Globus pallidus (tissue), 1 donor: ENCODE data around the gene UTP20.
"Not testable (repeated sequence)": the region's sequence is repeated elsewhere in the genome, so short reads cannot be mapped to it uniquely, and the experiment has no call there.

Source experiments
- DNase-seq: peaks from one replicate; pipeline ENCODE4 v3.0.0-alpha.2; 2015; ENCODE audit warnings: low spot score

The UTP20 gene

DNA sequence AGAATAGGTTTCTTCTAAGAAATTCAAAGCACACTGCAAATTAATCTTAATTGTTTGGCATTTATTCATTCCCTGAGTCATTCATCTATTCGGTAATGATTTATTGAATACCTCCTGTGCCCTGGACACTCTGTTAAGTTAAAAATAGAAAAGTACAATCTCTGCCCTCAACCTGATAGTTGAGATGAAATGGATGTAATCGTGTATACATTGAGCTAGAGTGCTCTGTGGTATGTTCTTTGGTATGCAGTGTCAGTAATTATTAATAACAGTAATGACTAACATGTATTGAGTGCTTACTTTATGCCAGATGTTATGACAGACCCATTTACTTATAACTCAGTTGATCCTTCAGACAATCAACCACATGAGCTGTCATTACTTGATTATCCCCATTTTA lies 47.6 kb downstream of the UTP20 start:
- no peak for DNase-seq

DNA sequence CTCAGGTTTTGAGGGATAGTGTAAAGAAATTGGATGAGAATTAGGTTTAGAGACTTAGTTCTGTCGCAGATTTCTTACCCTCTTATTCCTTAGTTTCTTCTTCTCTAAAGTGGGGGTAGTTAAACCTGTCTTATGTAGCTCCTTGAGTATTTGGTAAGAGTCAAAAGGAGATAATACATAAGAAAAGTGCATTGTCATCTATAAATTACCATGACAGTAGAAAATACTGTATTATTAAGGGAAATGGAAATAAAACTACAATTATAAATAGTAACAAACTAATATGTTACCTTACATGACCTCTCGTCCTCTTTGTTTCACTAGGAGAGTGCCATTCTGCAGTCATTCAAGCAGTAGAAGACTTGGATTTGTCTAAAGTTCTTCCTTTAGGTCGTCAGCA lies 49.0 kb downstream of the UTP20 start:
- no peak for DNase-seq

DNA sequence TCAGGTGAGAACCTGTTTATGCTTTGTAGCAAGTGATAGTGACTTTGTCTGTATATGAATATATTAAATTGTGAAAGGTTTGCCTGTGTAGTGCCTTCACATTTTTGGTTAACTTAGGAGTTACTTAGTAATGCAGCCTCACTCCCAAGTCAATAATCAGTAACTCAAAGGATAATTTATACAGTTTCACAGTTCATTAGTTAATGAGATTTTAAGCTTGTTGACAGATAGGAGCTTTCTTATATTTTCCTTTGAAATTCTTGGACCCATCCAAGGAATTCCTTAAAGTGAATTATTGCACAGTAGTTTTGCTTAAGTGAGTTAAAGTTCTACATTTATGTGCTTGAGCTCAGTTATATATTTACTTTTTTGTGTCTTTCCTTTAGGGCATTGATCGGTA lies 50.7 kb downstream of the UTP20 start:
- no peak for DNase-seq

DNA sequence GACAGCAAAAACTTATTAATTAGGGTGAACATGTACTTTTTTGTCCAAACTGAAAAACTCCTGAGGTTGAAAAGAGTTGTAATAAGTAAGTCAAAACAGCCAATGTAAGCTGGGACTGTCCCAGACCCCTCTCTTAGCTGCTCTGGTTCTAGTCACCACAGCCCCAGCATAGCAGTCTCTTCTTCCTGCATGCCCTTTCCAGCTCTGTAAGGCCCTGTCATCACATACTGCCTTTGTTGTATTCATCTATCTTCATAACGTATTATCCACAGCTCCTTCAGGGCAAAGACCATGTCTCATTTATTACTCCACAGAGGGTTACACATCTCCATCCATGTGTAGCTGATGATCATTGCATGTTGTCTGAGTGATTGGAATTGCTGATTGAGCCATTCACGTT lies 56.5 kb downstream of the UTP20 start:
- DNase-seq, result no peak

DNA sequence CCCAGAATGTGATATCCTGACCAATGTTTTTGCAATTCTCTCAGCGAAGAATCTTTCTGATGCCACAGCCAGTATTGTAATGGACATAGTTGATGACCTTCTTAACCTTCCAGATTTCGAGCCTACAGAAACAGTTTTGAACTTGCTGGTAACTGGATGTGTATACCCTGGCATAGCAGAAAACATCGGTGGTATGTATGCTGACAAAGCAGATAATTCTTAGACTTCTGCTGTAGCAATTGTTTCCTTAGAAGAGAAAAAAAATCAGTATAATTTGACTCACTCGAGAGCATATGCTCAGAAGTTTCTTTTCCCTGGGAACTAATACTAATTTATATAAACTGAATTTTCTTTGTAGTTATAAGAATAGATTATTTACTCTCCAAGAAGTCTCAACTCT lies 58.2 kb downstream of the UTP20 start:
- DNase-seq, result no peak

DNA sequence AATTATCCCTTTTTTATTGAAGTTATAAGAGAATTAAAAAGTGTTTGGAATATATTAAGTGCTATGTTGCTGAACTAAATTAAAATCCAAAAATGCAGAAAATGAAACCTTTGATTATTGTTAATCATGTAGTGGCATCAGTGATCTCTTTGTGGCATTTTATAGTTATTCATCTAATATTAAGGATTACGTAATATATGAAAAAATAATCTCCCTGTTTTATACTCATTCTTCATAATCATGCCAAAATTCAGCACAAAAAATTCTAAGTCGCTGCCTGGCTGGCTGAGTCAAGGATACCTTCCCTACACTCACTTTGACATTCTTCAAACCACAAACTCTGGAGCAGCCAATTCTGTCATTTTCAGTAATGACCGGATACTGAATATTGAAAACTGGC lies 64.0 kb downstream of the UTP20 start:
- no peak for DNase-seq

DNA sequence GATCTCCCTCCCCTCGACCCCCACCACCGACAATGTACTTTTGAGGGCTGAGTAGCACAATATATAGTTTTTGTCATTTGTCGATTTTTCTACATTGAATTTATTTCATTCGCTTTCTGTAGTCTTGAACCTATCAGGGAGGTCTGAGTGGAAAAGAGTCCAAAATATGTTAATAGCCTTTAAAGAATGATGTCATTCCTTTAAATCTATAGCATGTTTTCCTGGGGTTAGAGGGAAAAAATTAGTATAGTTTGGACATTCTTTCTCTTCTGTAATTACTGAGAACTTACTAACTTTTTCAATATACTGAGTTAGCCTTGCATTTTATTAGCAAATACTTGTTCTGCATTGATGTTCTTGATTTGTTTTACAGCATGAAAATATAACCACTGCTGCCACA lies 71.8 kb downstream of the UTP20 start:
- DNase-seq, result no peak

DNA sequence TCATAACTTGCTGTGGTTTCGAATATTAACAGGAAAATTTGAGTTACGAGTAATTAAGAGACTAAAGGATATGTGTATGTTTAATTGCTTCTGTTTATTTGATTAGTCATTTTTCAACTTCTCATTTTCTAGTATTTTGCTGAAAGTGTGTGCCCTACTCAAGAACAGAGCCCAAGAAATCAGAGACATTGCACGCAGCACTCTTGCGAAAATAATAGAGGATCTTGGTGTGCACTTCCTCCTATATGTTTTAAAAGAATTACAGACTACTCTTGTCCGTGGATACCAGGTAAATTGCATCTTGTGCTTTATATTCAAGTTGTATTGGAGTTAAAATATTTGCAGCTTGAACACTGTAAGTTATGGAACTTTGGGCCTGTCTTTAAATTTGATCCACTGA lies 76.9 kb downstream of the UTP20 start:
- no peak for DNase-seq

DNA sequence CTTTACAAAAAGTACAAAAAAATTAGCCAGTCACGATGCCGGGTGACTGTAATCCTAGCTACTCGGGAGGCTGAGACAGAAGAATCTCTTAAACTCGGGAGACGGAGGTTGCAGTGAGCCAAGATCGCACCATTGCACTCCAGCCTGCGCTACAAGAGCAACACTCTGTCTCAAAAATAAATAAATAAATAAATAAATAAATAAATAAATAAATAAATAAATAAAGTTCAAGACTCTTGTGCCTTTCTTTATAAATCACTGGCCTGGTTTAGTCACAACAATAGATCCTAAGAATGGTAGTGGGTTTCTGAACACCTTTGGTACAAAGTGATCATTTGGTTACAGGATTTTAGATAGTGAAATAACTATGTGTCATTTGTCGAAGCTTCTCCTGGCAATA lies 81.5 kb downstream of the UTP20 start:
- no peak for DNase-seq

DNA sequence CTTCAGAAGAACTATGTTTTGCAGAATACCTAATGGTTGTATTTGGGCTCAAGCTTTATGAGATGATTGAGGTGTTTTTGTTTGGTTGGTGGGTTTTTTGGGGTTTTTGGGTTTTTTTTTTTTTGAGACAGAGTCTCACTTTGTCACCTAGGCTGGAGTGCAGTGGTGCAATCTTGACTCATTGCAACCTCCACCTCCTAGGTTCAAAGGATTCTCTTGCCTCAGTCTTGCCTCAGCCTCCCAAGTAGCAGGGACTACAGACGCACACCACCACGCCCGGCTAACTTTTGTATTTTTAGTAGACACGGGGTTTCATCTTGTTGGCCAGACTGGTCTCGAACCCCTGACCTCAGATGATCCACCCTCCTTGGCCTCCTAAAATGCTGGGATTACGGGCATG lies 88.1 kb downstream of the UTP20 start:
- DNase-seq, result no peak

DNA sequence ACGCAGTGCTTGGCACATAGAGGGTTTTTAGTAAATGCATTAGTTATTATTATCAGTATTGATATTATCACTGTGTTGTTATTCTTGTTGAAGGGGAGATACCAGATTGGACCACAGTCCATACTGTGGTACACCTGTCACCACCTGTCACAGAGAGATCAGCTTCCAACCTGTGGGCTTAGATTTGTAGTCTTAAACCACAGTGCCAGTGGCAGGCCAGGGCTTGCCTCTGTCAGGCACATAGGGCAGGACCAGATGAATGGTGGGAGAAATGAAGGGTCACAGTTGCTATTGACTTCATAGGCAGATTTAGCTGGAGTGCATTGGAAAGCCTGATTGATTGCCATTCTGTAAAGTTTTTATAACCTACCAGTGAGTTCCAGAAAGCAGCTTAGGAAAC lies 92.5 kb downstream of the UTP20 start:
- DNase-seq, result no peak

DNA sequence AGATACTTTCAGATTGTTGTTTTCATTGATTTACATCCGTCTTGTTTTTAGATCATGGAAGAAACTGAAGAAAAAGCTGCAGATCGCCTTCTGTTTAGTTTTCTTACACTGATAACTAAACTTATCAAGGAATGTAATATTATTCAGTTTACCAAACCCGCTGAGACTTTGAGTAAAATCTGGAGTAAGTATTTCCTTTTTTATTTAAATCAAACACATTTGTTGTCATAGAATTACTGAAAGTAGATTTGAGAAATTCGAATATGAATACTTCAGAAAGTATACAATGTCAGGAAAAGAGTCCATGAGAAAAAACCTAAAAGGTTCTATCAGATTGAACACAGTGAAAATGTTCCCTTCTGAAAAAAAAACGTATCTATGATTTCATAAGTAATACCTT lies 95.7 kb downstream of the UTP20 start:
- DNase-seq, result no peak

DNA sequence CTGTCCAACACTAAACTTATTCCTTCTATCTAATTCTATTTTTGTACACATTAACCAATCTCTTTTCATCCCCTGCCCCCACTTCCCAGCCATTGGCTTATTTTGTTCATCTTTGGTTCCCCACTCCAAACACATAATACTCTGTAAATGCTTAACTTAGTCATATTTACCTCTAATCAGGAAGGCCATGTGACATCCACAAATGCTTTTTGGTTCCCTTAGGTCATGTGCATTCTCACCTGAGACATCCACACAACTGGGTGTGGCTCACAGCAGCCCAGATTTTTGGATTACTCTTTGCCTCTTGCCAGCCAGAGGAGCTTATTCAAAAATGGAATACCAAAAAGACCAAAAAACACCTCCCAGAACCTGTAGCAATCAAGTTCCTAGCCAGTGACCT lies 99.2 kb downstream of the UTP20 start:
- no peak for DNase-seq

DNA sequence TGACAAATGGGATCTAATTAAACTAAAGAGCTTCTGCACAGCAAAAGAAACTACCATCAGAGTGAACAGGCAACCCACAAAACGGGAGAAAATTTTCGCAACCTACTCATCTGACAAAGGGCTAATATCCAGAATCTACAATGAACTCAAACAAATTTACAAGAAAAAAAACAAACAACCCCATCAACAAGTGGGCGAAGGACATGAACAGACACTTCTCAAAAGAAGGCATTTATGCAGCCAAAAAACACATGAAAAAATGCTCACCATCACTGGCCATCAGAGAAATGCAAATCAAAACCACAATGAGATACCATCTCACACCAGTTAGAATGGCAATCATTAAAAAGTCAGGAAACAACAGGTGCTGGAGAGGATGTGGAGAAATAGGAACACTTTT lies 111.3 kb downstream of the UTP20 start:
- DNase-seq, result not testable (repeated sequence)

DNA sequence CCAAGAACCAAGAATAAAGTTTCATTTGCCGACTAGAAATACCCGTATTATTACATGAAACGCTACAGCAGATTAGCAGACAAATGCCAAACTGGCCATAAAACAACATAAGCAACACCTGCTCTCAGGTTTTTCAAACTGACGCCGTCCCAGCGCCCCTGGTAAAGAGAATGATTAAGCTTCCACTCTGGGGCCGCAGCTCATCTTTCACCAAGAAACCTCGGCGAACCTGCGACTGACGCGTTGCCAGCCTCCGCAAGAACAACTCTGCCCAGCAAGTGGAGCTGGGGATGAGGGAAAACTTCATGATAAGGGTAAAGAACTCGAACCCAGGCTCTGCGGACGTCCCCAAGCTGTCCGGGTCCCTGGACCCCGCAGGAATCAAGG lies 127.1 kb downstream of the UTP20 start:
- DNase-seq, result no peak

DNA sequence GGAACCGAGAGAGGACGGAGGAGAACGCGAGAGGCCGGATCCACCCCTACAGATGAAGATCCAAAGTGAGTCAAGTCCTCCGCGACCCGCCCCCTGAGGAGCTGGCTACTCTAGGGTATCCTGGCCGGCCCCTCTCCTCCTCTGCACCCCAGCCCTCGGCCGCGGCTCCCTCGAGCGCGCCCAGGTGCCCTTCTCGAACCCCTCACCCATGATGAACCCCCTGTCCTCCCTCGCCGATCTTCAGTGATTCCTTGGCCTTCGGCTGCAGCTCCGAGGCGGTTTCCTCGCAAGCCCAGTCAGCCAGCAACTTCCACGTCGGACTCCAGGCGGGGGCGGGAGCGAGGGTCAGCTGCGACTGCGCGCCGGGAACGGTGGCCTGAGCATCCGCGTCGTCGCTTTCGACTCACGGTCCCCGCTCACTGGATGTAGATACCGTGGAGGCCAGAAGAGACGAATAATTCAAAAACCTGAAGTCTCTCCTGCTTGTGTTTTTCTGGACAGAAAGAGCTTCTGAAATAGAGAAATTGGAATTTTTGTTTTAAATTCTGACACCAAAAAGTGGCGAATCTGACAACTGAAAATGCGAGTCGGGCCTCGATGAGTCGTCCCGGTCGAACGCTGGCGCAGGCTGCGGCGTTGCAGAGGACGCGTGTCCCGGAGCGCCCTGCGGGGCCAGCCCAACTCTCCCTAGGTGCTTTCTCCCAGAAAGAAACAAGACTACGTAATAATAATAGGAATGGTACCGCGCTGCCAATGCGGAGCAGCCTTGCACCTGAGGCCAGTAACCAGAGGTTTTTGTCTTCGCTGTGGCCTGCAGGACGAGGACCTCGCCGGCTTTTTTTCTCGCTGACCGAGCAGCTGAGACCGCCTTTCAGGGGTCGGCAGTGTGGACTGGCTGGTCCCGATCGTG lies 127.8 kb downstream of the UTP20 start, which contains the start of gene ARL1:
Gene ARL1 (minus strand): TSS at position 337 of the 910 bp plus-strand sequence. CDS start 127 bp downstream, at position 210.
- peak; percentile 82 for DNase-seq

DNA sequence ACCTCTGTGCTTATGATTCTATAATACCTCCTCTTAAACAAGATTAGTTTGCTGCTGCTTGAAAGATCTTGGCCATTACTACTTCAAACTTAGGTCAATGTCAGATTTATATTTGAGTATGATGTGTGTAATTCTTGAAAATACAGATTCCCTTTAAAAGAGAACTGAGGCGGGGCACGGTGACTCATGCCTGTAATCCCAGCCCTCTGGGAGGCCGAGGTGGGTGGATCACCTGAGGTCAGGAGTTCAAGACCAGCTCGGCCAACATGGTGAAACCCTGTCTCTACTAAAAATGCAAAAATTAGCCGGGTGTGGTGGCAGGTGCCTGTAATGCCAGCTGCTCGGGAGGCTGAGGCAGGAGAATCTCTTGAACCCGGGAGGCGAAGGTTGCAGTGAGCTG lies 130.3 kb downstream of the UTP20 start:
- not testable (repeated sequence) for DNase-seq

DNA sequence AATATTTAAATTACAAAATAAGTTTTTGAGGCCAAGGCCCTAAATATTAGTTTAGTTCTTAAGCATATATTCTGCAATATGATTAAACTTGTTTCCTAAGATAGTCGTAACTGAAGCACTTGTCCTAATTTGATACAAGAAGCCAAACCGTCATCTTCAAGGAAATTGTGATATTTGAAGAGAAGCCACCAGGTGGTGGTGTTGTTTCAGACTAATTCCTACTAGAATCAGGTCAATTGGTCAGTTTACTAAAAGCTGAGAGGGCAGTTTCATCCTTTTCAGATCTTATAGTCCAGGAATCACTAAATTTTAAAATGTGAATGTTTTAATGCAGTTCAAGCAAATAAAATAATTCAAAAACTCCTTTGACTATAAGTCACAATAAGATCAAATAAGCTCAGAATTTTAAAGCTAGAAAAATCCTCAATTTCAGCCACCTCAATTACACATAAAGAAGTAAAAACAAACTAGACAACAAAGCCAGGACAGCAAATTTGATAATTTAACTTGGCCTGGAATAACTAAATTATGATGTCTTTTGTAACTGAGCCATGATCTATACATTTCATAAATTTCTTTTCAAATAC lies 134.7 kb downstream of the UTP20 start:
- peak; percentile 51 for DNase-seq

DNA sequence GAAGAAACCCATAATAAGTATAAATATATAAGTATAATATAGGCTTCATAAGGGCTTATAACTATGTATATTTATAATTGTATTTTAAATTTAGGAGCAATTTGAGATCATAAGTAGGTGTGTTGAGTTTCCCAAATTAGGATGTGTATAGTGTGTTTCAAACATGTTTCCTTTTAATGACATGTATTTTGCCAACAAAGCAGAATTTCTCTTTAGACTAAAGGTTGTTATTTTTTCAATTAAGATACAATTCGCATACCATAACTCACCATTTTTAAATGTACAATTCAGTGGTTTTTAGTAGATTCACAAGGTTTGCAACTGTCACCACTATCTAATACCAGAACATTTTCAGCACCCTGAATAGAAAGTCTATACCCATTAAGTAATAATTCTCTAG lies 135.3 kb downstream of the UTP20 start:
- DNase-seq, result no peak

DNA sequence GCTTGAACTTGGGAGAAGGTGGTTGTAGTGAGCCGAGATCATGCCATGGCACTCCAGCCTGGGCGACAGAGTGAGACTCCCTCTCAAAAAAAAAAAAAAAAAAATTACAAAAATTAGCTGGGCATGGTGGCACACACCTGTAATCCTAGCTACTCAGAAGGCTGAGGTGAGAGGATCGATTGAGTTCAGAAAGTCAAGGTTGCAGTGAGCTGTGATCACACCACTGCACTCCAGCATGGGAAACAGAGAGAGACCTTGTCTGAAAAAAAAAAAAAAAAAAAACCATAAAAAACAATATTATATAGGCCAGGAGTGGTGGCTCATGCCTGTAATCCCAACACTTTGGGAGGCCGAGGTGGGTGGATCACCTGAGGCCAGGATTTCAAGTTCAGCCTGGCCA lies 142.2 kb downstream of the UTP20 start:
- not testable (repeated sequence) for DNase-seq

DNA sequence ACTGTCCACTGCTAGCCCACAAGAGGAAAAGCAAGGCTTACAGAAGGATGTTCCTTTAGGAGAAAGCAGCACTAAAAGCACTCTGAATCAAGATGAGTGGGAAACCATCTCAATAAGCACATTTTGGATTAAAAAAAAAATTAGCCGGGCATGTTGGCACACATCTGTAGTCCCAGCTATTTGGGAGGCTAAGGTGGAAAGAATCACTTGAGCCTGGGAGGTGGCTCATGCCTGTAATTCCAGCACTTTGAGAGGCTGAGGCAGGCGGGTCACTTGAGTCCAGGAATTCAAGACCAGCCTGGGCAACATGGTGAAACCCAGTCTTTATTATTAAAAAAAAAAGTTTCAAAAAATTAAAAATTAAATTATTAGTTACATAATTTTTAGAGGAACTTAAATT lies 144.7 kb downstream of the UTP20 start:
- DNase-seq, result no peak

DNA sequence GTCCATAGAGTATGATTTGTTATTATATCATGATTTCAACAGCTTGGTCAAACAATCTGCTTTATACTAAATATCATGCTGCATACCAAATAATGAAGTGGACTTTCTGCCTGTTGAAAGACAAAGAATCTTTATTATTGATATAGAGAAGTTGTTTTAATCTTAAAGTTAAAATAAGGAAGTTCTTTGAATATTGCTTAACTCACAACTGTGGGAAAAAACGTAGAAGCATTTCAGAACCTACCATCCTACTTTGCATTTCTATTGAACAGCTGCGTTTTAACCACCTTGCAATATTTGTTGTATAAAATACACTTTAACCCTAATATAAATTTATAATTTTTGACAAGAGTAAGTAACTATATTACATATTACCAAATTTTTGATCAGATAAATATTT lies 150.6 kb downstream of the UTP20 start:
- DNase-seq, result no peak

DNA sequence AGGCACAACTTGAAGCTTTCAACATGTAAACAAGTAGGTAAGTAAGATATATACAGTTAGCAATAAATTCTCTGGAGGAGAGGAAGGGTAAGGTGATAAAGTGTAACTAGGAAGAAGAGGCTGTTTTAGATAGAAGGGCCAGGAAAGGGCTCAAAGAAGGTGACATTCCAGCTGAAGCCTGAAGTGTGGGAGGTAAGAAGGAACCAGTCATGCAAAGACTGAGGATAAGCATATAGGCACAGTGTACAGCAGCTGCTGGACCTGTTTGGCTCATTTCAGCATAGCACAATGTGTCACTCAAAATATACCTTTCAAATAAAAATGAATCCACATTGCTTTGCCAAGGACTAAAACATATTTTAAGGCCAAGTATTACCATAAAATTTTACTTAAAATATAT lies 156.2 kb downstream of the UTP20 start:
- DNase-seq, result no peak
